NCI-H446 (cell line): ENCODE results near the gene STRBP.
"Not testable (repeated sequence)": the region's sequence is repeated elsewhere in the genome, so short reads cannot be mapped to it uniquely, and the experiment has no call there.

ENCODE experiments used
- DNase-seq, 2 experiments: peaks; one replicate each; lab custom pipeline; 2025; lab: John Stamatoyannopoulos, UW

Gene STRBP

GRCh38 chr9:123268465-123269259, at the start of gene STRBP:
Gene STRBP (minus strand): TSS chr9:123268586. CDS start chr9:123184134, 84,452 bp downstream.
- peak; percentile 49 to 80 for DNase-seq

DNA sequence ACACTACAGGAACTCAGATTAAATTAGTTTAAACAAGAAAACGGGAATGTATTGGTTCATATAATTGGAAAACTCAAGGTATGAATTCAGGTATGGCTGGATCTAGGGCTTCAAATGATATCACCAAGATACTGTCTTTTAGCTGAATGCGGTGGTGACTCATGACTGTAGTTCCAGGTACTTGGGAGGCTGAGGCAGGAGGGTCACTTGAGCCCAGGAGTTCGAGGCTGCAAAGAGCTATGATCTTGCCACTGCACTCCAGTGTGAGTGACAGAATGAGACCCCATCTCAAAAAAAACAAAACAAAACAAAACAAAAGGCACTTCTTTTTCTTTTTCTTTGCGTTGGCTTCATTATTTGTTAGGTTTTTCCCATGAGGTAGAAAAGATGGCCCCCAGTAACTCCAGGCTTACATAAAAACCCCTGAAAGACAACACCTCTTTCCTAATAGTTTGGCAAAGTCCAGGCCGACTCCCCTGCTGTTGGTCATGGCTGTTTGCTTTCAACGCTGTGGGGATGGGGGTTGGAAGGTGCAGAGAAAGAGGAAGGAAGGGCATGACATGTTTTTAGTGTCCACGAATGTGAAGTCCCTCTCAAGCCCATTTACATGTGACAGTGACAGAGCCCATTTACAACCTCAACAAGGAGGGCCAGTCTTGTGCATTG, 47.8 kb upstream of the STRBP start:
- no peak for DNase-seq

DNA sequence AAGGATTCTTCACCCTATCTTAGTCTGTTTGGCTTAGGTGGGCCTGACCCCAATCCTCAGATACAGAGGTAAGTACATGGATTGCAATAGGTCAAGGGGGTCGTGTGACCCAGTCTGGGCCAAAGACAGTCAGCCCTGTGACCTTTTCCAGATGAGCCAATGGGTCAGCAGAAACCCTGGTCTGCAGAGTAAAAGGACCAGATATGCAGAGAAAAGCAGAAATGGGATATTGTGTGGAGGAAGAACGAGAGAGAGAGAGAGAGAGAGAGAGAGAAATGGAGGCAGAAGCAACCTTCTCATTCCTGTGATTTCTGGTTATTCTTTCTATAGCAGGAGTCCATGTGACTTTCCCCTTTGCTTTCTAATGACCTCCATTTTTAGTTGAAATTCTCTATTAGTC, 47.2 kb upstream of the STRBP start:
- no peak for DNase-seq

DNA sequence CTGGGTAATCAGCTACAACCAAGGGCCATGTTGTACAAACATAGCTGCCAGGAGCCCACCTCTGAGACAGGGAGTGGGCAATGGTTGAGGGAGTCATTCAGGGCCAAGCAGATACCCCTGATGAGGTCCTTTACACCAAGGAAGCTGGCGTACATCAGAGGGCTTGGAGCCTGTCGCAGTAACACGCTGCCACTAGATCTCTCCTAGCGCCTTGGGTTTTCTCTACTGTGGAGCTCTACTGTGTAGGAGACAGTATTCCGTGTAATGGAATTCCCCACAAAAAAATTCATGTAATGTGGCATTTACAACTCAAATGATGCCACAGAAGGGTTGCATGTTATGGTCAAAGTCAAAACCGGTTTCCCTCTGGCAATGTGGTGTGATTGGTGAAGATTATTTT, 46.2 kb upstream of the STRBP start:
- no peak for DNase-seq

DNA sequence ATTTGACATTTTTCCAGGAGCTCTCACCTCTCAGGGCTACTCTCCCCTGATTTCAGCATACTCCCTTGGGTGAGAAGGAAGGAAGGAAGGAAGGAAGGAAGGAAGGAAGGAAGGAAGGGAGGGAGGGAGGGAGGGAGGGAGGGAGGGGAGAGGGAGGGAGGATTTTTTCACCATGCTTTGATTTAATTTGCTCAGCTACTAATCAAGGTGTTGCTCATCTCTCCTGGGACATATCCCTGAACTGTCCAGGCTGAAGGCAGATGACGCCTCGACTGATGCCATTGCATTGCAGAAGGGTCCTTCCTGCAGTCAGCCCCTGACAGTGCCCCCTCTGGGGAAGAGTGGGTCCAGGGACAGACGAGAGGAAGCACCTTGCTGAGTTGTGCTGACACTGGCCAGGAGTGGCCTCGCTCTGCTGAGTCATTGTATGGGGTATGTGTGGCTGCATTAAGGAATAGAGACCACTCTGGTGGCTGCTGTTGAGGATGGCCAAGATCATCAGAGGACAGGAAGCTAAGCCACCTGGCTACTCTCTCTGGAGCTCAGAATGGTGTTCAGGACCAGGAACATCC, 44.0 kb upstream of the STRBP start:
- DNase-seq = no peak

- DNase-seq = no peak
Observed at GRCh38 chr9:123311250-123311752, 42.9 kb upstream of the STRBP start.

DNA sequence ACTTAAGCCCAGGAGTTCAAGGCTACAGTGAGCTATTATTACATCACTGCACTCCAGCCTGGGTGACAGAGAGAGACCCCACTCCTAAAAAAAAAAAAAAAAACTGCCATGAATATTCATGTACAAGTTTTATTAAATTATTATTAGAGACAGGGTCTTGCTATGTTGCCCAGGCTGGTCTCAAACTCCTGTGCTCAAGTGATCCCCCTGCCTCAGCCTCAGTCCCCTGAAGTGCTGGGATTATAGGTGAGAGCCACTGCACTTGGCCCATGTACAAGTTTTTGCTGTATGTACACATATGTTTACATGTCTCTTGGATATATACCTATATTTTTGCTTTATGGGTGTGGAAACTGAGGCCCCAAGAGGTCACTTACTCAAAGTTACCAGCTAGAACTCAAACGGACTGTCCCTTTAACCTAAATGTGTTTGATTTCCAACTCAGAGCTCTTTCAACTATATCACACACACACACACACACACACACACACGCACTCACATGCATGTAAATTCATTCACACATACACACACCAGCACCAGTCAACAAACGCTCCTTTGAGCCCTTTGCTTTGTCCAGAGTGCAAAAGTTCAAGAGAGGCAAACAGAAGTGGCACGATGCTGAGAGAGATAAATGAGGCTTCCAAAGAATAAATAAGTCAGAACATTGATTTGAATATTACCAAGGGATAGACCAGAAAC, 42.3 kb upstream of the STRBP start:
- no peak for DNase-seq

GRCh38 chr9:123309611-123310010, 41.2 kb upstream of the STRBP start:
- DNase-seq = no peak

DNA sequence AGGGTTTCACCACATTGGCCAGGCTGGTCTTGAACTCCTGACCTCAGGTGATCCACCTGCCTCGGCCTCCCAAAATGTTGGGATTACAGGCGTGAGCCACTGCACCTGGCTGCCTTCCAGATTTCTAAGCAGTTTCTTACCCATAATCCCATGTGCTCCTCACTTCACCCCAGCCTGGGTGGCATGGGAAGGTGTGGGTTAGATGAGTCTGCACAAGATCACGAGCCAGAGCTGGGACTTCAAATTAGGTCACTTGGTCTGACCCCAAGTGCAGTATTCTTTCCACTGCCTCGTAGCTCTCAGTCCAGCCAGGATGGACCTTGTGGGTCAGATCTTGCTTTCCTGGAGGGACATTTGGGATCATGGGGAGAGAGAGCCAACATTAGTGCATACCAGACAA, 37.5 kb upstream of the STRBP start:
- DNase-seq = no peak

- no peak for DNase-seq
Observed at GRCh38 chr9:123304340-123304691, 35.9 kb upstream of the STRBP start.

DNA sequence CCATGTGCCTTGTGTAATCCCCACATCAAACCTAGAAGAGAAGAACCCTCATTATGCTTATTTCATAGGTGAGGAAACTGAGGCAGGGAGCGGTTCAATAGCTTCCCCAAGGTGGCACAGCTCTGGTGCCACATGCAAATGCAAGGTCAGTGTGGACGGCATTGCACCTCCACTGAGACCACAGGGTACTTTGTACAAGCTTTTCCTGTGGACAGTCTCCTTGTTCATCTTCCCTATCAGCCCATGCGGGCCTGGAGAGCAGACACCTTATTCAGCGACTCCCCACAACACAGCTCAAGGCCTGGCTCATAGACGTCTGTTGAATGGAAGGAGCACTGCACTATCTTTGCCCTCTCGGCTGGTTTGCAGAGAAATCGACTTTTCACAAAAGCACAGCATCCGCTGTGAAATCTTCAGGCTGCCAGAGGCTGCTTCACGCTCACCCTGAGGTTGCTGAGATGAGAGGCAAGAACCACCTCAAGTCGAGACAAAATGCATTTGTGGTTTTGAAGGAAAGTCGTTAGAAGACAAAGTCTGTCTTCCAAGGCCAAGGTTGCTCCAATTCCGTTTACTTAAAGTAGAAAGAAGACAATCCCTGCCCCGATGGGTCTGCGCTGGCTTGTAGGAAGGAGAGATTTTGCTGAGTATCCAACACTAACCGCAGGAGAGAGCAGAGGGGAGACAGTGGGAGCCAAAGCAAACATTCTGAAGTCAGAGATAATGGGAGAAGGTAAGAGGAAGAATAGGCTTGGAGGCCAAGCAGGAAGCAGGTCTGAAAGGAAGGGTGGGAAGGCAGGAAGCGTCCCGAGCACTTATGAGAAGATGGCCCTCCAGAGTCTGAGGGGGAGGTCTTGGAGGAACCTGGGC, 34.2 kb upstream of the STRBP start:
- no peak for DNase-seq

- DNase-seq = not testable (repeated sequence)
Observed at GRCh38 chr9:123301936-123302335, 33.5 kb upstream of the STRBP start.

DNA sequence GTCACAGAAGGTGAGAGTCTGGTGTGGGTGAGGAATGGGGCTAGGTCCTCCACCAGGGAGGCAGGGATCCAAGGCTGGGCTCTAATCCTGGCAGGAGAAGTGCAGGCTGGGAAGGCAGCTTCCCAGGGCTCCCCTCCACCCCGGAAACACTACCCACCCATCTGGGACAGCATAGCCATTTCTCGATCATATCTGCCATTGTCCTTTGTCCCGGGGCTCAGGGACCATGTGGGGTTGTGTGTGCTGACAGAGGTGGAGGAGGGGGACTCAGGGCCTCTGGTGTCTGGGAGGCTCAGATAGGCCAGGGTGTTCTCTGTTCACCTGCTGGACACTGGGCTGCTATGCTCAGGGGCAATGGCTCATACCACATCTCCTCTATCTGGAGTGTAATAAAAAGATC, 32.2 kb upstream of the STRBP start:
- no peak for DNase-seq

DNA sequence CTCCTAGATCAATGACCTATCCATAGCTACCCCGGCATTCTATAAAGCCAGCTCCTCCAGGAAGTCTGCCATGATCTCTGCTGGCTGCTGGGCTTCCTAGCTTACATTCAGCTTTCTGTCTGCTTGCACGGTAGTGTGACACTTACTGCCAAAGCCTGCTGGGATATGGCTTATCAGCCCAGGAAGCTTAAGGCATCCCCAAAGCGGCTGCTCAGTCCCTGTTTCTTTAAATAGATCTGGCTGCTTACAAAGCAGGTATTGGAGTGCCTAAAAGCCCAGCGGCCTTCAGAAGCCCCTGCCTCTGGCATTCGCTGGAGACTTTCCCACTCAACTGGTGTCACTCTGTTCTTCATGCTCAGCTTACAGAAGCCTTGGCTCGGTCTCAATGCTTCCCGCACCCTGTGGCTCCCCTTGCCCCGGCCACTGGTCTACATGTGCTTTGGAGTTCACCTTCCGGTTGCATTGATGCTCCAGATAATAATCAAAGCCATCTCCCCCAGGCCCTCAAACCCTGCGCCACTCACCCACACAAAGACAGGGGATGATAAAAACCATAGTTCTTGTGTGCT, 31.3 kb upstream of the STRBP start:
- no peak for DNase-seq

DNA sequence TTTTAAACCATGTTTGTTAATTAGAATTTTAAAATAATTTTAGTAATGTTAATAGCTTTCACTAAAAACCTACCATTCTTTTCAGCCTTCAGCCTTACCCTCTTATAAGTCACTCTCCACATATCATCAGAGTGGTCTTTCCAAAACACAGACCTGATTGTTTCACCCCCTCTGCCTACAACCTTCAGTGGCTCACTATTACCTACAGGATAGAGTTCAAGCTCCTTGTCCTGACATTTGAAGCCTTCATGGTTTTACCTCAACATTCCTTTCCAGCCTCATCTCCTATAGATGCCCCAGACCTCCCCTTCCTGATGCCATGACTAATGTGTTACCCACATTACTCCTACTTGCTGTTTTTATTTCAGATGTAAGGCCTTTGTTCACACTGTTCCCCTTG, 27.8 kb upstream of the STRBP start:
- DNase-seq = no peak

DNA sequence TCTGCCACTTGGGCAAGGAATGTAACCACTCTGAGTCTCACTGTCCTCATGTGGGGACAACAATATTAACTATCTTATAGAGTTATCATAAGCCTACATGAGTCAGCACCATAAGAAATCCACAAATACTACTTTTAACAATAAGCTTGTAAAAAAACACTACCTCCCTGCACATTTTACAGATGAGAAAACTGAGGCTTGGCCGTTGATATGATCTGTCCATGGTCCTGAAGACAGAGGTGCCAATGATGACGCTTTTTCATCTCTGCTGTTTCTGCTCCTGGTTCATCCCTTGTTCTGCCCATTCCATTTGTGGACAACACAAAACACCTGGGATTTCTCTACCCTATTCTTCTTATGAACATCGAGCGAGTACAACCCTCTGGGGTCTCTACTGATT, 23.4 kb upstream of the STRBP start:
- DNase-seq = no peak

DNA sequence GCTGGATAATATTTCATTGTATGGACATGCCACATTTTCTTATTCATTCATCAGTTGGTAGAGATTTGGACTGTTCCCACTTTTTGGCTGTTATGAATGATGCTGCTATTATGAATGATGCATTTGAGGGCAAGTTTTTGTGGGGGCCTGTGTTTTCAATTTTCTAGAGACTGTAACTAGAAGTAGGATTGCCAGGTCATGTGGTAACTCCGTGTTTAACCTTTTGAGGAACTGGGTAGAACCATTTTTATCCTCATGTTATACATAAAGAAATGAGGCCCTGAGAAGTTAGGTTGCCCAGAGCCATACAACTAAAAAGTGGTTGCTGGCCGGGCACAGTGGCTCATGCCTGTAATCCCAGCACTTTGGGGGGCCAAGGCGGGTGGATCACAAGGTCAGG, 22.4 kb upstream of the STRBP start:
- DNase-seq = no peak

DNA sequence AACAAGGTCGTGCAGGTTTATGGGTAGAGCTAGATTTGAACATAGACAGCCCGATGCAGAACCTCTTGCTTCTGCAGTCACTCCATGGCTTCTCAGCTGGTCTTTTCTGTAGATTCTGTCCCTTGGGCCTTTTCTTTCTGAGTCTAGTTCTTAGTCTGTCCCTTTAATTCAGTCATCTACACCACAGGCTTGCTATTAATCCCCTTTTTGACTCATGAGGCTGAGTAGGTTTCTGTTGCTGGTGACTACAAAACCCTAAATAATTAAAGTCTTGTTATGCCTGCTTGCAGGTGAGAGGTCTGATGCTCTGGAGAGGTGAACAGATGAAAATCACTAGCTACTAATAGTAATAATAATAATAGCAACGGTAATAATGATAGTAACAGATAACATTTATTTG, 19.3 kb upstream of the STRBP start:
- DNase-seq = no peak

DNA sequence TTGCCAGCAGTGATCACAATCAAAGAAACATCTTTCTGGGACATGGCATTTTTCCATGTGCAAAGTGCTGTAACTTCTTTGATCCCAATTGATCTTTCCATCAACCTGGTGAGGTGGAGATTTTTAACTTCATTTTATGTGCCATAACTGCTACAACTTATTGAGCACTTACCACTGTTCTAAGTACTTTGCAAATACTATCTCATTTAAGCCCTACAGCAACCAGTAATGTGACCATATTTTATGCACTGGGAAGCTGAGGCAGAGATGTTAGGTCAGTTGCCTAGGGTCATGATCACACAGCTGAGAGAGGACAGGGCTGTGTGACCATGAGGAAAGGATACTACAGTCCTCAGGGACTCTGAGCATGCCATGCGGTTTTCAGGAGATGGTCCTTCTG, 17.9 kb upstream of the STRBP start:
- DNase-seq = no peak

DNA sequence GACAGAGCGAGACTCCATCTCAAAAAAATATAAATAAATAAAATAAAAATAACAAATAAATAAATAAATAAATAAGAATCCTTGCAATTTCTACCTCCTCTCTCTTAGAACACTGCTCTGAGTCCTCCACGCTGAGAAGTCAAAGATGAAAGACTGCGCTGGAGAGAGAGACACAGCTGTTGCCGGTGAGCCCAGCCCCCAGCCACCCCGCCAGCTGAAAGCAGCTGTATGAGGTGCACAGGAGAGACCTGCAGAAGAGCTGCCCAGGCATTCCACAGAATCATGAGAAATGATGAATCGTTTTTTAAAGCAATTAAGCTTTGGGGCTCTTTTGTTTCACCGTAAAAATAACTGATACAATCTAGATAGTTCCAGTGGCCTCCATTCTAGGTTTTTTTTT, 16.3 kb upstream of the STRBP start:
- DNase-seq = no peak

DNA sequence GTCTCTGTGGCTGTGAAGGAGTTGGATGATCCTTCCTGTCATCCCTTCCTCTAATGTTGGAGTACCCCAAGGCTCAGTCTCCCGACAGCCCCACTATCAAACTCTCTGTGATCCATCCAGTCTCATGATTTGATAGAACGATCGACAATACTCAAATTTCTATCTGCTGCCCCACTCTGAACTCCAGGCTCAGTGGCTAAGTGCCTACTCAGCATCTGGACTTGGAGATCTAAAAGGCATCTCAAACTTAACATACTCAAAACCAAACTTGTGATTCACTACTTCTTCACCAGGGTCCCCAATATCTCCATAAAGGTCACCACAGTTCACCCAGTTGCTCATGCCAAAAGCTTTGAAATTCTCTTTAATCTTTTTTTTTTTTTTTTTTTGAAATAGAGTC, 15.1 kb upstream of the STRBP start:
- DNase-seq = no peak
